ENCODE data around the gene TPX2. TPM values are rescaled to one million over a fixed set of nuclear protein-coding genes. Genes with fewer than 3 reads are reported as not detected.

TPX2 gene
- total and polyA plus RNA-seq, 2 donors (not counting 3 experiments of a cell fraction or from before 2014, with no cell fraction given) = 24.8 to 114 TPM

- ChIA-PET POLR2A (no interaction called here), CTCF (interaction anchor here (25.3 kb wide), 1 partner anchor 30 kb away, joined by 619 read pairs; the partner anchor contains the start of gene FOXS1)
- Histone ChIP-seq H4K20me1 (replicated peaks; ENCODE audit: control insufficient read depth, extremely low read depth, insufficient read depth, low read length) (no peaks in the 10 kb centered on the region), H2AFZ (ENCODE audit: low read depth, low read length) (no peak overlapping the region), H3K9me1 (replicated peaks; ENCODE audit: control insufficient read depth, extremely low read depth, insufficient read depth, low read length) (no peaks in the 10 kb centered on the region), H3K36me3 (ENCODE audit: control insufficient read depth in 2 of 2, extremely low read depth in 1 of 2, insufficient read depth in 2 of 2, low read length in 2 of 2) (no peaks in the 10 kb centered on the region), H3K79me2 (ENCODE audit: control insufficient read depth, insufficient read depth, low read length) (no peaks in the 10 kb centered on the region), H3K9ac (replicated peaks; ENCODE audit: extremely low read depth, insufficient read depth, low read length) (no peak overlapping the region), H3K9me3 (replicated peaks; ENCODE audit: control insufficient read depth, insufficient read depth, low read length) (no peaks in the 10 kb centered on the region), H3K27me3 (ENCODE audit: control insufficient read depth in 2 of 2, insufficient read depth in 2 of 2, low read length in 2 of 2) (no peaks in the 10 kb centered on the region), H3K4me1 (ENCODE audit: control insufficient read depth, extremely low read depth, insufficient read depth, low read length) (peaks cover 22% of the 10 kb centered on the region), H3K27ac (ENCODE audit: insufficient read depth, low read depth, low read length) (no peak overlapping the region), H3K4me3 (replicated peaks in 1 of 3; ENCODE audit: insufficient read depth in 1 of 3, low read depth in 1 of 3, low read length in 3 of 3) (no peak overlapping the region), H3K4me2 (ENCODE audit: insufficient read depth, low read length) (no peak overlapping the region)
- dilution Hi-C loops (cut with MboI; ENCODE audit: extremely low pct_ligation_motif_present, low sequenced_read_pairs) = no loop called here
- BruUV-seq (replicated peaks) = no TSS peak
- intact Hi-C loops (cut with micrococcal nuclease) = no loop called here
- no peak for FAIRE-seq
- no peak for DNase-seq (ENCODE audit: low read depth, low spot score)
- TF ChIP-seq POLR2AphosphoS5 (IDR thresholded peaks at IDR 0.05; ENCODE audit: insufficient read depth, low read depth, low read length) = no peak
- TF ChIP-seq EZH2 (IDR thresholded peaks at IDR 0.05; ENCODE audit: borderline replicate concordance, low read depth, low read length, severe bottlenecking) = no peak
- no peak for TF ChIP-seq CTCF (IDR thresholded peaks at IDR 0.05; ENCODE audit: extremely low read depth in 1 of 2, insufficient read depth in 1 of 2, low read depth in 1 of 2, low read length in 2 of 2)
- no peak for TF ChIP-seq POLR2A (IDR thresholded peaks at IDR 0.05; ENCODE audit: low read depth, low read length)
- no peak for TF ChIP-seq MAX (IDR thresholded peaks at IDR 0.05; ENCODE audit: insufficient read depth, insufficient read length)
- TF ChIP-seq JUN (IDR thresholded peaks at IDR 0.05; ENCODE audit: borderline replicate concordance, insufficient read depth, insufficient read length, low read depth) = no peak
Measured at GRCh38 chr20:31820228-31820627, 81.1 kb downstream of the TPX2 start.

Measured in endothelial cell of umbilical vein (primary cell).